GM19043 (cell line): Measurements from ENCODE around the gene SMAD3.

ENCODE experiments used
- ATAC-seq: cut with Tn5 transposase; IDR thresholded peaks from one replicate; pipeline ENCODE4 v1.9.1; 2021; ENCODE audit warnings: low read depth; ENCODE audit not compliant: unreplicated experiment

Gene SMAD3

GRCh38 chr15:67190813-67191212, 125.4 kb downstream of the SMAD3 start:
- ATAC-seq: no peak

- no peak for ATAC-seq
These were observed 126.9 kb downstream of the SMAD3 start for GRCh38 chr15:67192185-67192820.

- ATAC-seq: no peak
These were observed 128.0 kb downstream of the SMAD3 start for GRCh38 chr15:67193223-67193990.

DNA sequence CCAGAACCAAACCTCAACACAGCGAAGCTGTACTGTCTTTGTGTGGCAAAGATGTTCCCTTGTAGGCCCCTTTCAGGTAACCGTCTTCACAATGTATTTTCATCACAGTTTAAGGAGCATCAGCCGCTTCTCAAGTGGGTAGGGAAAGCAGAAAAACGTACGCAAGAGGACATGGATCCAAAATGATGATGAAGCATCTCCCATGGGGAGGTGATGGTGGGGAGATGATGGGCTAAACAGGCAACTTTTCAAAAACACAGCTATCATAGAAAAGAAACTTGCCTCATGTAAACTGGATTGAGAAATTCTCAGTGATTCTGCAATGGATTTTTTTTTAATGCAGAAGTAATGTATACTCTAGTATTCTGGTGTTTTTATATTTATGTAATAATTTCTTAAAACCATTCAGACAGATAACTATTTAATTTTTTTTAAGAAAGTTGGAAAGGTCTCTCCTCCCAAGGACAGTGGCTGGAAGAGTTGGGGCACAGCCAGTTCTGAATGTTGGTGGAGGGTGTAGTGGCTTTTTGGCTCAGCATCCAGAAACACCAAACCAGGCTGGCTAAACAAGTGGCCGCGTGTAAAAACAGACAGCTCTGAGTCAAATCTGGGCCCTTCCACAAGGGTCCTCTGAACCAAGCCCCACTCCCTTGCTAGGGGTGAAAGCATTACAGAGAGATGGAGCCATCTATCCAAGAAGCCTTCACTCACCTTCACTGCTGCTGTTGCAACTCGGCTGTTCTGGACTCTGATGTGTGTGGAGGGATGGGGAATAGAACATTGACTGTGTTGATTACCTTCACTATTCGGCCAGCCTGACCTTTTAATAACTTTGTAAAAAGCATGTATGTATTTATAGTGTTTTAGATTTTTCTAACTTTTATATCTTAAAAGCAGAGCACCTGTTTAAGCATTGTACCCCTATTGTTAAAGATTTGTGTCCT, 129.0 kb downstream of the SMAD3 start:
- ATAC-seq: no peak

GRCh38 chr15:67195305-67195704, 129.9 kb downstream of the SMAD3 start:
- no peak for ATAC-seq

GRCh38 chr15:67196222-67196621, 130.8 kb downstream of the SMAD3 start:
- no peak for ATAC-seq

DNA sequence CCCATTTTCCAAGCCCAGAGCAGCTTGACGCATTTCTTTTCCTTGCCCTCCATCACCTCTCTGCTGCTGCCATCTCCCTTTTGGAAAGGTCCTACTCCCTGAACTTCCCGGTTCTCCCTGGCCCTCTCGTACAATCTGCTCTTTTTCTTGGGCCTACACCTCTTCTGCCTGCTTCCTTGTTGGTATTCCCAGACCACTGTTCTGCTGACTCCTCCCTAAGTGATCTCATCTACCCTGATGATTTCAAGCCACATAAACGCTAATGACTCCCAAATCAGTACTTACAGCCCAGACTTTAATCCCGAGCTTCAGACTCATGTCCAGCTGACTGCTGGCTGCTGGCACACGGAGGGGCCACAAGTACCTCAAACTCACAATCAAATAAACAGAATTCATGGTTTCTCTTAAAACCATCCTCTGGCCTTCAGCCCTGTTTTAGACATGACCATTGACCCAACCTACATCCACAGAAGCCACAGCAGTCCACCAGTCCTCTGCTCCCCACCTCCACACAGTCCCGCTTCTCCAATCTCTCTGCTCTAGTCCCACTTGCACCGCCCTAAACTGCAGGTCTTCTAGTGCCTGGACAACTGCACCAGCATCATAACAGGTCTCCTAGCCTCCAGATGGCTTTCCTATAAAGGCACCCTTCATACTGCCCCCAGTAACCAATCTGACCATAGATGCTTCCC, 131.4 kb downstream of the SMAD3 start:
- ATAC-seq: no peak

- no peak for ATAC-seq
These were observed 131.9 kb downstream of the SMAD3 start for GRCh38 chr15:67197364-67197695.

- no peak for ATAC-seq
These were observed 132.9 kb downstream of the SMAD3 start for GRCh38 chr15:67198157-67198754.

GRCh38 chr15:67199391-67199790, 134.0 kb downstream of the SMAD3 start:
- ATAC-seq: no peak

DNA sequence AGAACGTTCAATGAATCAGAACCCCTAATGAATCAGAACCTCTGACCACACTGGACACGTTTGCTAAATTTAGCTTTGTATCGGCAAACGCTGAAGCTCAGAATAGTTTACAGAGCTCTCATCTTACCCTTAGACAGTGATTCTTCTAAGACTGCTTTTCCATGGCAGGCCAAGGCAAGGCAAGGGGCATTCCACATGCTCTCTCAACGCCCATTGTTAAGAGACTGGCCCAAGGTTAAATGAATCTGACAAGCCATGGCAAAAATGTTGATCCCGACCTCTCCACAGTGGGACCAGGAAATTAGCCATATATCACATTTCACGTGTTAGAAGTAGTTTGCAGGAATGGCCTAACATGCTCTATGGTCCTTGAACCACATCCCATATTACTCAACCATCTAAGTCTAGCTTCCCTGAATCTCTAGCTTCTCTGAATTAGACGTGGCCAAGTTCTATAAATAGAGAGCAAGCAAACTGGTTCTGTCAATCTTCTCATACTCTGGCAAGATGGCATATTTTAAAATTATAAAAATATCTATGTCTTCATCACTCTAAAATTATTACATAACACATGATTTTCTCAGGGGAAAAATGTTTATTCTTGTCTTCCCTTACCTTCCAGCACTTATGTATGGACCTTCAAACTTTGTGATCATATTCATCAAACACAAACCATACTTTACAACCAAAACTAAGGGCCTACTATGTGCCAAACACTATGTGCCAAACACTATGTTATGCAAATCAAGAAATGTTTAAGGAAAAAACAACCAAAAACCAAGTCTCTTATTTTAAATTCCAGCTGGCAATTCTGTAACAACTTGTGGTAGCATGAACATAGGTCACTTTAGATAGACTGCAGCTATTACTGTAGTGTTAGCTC, 134.7 kb downstream of the SMAD3 start:
- no peak for ATAC-seq

DNA sequence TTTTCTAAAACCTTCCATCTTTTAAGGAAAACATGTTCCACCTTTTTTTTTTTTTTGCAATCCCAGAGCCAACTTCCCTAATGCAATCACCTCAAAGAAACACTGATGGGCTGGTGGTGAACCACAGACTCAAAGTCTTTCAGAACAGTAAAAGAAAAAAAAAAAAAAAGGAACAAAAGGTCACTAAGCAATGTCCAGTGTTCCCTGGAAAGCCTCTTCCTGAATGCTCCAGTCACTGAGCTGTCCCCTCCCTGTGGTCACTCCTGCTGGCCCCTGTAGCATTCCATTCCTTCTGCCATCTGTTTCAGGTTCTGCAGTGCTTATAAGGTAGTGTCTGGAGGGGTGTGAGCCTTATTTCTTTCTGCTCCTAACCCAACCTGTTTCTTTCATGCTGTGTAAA, 135.7 kb downstream of the SMAD3 start:
- ATAC-seq: no peak

- ATAC-seq: no peak
These were observed 136.7 kb downstream of the SMAD3 start for GRCh38 chr15:67202091-67202490.

DNA sequence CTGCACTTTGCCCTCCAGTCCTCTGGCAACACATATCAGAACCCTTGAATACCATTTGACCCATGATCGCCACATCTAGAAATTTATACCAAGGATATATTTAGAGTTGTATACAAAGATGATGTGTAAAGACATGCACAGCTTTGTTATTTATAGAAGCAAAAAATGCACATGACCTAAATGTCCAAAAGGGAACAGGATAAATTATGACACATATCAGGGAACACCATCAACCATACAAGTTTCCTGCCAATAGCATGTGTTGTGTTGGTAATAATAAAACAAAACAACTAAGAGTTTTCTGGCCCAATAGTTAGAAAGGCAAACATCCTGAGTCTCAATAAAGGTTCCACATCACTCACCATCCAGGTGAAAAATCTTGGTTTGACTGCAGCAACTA, 137.6 kb downstream of the SMAD3 start:
- ATAC-seq: no peak

DNA sequence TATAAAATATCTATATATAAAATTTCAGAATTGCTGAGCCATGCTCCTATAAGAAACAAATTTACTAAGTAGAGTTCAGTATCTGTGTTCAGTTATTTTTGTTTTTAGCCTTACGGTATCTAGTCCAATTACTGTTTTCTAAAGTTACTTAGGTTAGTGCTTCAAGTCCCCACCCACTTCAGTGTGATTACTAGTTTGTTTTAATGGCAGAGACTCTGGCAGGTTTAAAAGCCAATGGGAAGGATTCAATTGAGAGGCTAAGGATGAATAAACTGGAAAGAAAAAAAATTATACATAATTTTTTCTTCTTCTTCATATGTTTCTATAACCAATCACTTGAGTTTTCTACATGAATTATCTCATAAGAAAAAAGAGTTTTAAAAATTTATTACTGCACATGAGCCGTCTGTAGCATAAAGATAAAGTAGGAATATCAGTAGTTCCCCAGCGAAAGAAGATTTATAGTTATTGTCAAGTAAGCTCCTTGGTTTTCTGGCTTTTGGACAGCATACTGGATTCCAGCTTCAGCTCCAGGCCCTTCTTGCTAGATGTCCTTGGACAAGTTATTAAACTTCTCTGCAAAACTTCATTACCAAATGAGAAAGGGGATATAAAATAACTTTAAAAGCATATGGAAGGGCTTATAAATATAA, 142.3 kb downstream of the SMAD3 start:
- no peak for ATAC-seq

- ATAC-seq: no peak
These were observed 143.0 kb downstream of the SMAD3 start for GRCh38 chr15:67208396-67208795.

DNA sequence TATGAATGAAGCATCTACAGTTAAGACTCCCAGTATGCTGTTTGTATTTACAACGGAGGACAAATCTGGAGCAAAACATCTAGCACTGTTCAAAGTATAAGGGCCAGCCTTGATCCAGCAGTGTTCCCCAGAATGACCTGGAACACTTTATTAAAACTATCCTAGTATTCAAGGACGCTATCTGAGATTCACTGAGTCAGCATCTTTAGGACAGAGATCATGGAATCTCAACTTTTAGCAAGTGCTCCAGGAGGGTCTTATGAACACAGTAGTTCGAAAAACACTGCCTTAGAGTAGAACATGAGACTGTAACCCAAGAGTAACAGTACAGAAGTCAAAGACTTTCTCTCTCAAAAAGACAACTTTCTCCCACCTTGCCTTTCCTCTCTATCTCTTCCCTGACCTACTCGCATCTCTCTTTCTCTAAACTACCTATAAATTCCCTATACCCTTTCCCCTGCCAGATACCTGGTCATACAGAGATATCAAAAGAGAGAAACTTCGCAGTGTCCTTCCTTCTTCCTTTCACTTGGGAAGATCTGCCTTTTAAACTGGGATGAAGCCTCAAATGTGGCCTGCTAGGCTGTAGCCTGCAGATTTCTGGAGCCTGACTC, 145.3 kb downstream of the SMAD3 start:
- ATAC-seq: no peak

- ATAC-seq: no peak
These were observed 147.4 kb downstream of the SMAD3 start for GRCh38 chr15:67212684-67213367.
